Spinal cord (tissue), 10 donors: ENCODE results near the gene TRPV2. TPM values are rescaled to one million over a fixed set of nuclear protein-coding genes. Genes with fewer than 3 reads are reported as not detected.
A peak's percentile ranks its signal among the peaks of the same experiment; 100 is the strongest.

Experiments used
- DNase-seq, 6 donors: peaks; one replicate each; pipeline versions ENCODE4 v3.0.0 to v3.0.0-alpha.2; 2013 to 2015; ENCODE audit warnings: low spot score in 6 of 6, low read depth in 4 of 6
- H3K27ac ChIP-seq: one replicate; pipeline ENCODE4 v1.5.1; 2013; ENCODE audit warnings: low read depth, low read length, control low read depth
- H3K27me3 ChIP-seq: one replicate; pipeline ENCODE4 v1.6.1; 2013; ENCODE audit warnings: low read length; ENCODE audit not compliant: control insufficient read depth, insufficient read depth
- H3K36me3 ChIP-seq: one replicate; pipeline ENCODE4 v1.6.1; 2013; ENCODE audit warnings: low read length; ENCODE audit not compliant: control insufficient read depth, insufficient read depth
- H3K4me1 ChIP-seq: one replicate; pipeline ENCODE4 v1.6.1; 2013; ENCODE audit warnings: low read length; ENCODE audit not compliant: control insufficient read depth, insufficient read depth
- H3K4me3 ChIP-seq: one replicate; pipeline ENCODE4 v1.5.1; 2013; ENCODE audit warnings: low read depth, low read length, control low read depth
- H3K9me3 ChIP-seq: one replicate; pipeline ENCODE4 v1.6.1; 2013; ENCODE audit warnings: low read length; ENCODE audit not compliant: control insufficient read depth, insufficient read depth
- WGBS: methylation state at CpG from one replicate; pipeline ENCODE4 v1.1.5; 2013; ENCODE audit warnings: missing lambda C conversion rate; ENCODE audit not compliant: insufficient coverage; 5-methylcytosine and 5-hydroxymethylcytosine counted together
- polyA plus RNA-seq, 2 donors: library from polyadenylated mRNA; unstranded; fragments of 120-200 nt; gene quantifications; one replicate each; pipeline ENCODE4 v1.2.1, GENCODE V29; 2013; ENCODE audit not compliant: insufficient read length in 2 of 2
- total RNA-seq, 2 donors: library from RNA; depleted of rRNA in 1 of 2; stranded (reverse); fragments of 120-200 nt in 1 of 2; fragments of >200 nt in 1 of 2; gene quantifications; one replicate each; pipeline versions ENCODE4 v1.2.3 to v1.2.4, GENCODE V29; 2013 to 2014
- donor health status: healthy.

TRPV2 gene
- total and polyA plus RNA-seq, 4 donors, result 4.5 to 19.3 (median 16.9) TPM

GRCh38 chr17:16423226-16423872, 8.0 kb downstream of the TRPV2 start:
- H3K4me3 ChIP-seq, result no peak overlapping the region
- no peak for DNase-seq
- no peak overlapping the region for H3K27ac ChIP-seq
- peaks cover 12% of the 10 kb centered on the region for H3K4me1 ChIP-seq
- H3K9me3 ChIP-seq, result no peaks in the 10 kb centered on the region
- H3K36me3 ChIP-seq, result no peaks in the 10 kb centered on the region
- no peaks in the 10 kb centered on the region for H3K27me3 ChIP-seq
- WGBS, result 93% methylated on average over 7 of the region's 10 CpGs

GRCh38 chr17:16425202-16425601, 9.8 kb downstream of the TRPV2 start:
- no peaks in the 10 kb centered on the region for H3K27me3 ChIP-seq
- no peak overlapping the region for H3K4me3 ChIP-seq
- H3K4me1 ChIP-seq, result peaks cover 13% of the 10 kb centered on the region
- no peak overlapping the region for H3K27ac ChIP-seq
- H3K9me3 ChIP-seq, result no peaks in the 10 kb centered on the region
- DNase-seq, result no peak
- no peaks in the 10 kb centered on the region for H3K36me3 ChIP-seq
- 86% methylated on average over 6 of the region's 6 CpGs for WGBS

GRCh38 chr17:16425698-16426659, 10.6 kb downstream of the TRPV2 start:
- WGBS, result 78% methylated on average over 20 of the region's 20 CpGs
- Histone ChIP-seq H3K4me3 (no peak overlapping the region), H3K36me3 (no peaks in the 10 kb centered on the region), H3K27me3 (no peaks in the 10 kb centered on the region), H3K4me1 (peaks cover 13% of the 10 kb centered on the region), H3K9me3 (no peaks in the 10 kb centered on the region), H3K27ac (no peak overlapping the region)
- no peak for DNase-seq

GRCh38 chr17:16427020-16427419, 11.6 kb downstream of the TRPV2 start:
- Histone ChIP-seq H3K27ac (no peak overlapping the region), H3K36me3 (peaks cover 3% of the 10 kb centered on the region), H3K27me3 (no peaks in the 10 kb centered on the region), H3K4me1 (peaks cover 13% of the 10 kb centered on the region), H3K9me3 (no peaks in the 10 kb centered on the region), H3K4me3 (no peak overlapping the region)
- 95% methylated on average over 2 of the region's 3 CpGs for WGBS
- DNase-seq, result no peak

- H3K4me1 ChIP-seq, result peaks cover 13% of the 10 kb centered on the region
- no peaks in the 10 kb centered on the region for H3K27me3 ChIP-seq
- H3K9me3 ChIP-seq, result no peaks in the 10 kb centered on the region
- DNase-seq, result peak in 2 of 6 donors; percentile 38 to 41
- peaks cover 5% of the 10 kb centered on the region for H3K36me3 ChIP-seq
- WGBS, result 74% methylated on average over 8 of the region's 15 CpGs
- H3K27ac ChIP-seq, result no peak overlapping the region
- no peak overlapping the region for H3K4me3 ChIP-seq
Measured at GRCh38 chr17:16428098-16428882, 12.9 kb downstream of the TRPV2 start.

GRCh38 chr17:16429083-16429482, 13.7 kb downstream of the TRPV2 start:
- Histone ChIP-seq H3K27me3 (no peaks in the 10 kb centered on the region), H3K4me3 (no peak overlapping the region), H3K27ac (no peak overlapping the region), H3K4me1 (peaks cover 13% of the 10 kb centered on the region), H3K36me3 (peaks cover 5% of the 10 kb centered on the region), H3K9me3 (no peaks in the 10 kb centered on the region)
- 94% methylated on average over 9 of the region's 9 CpGs for WGBS
- DNase-seq, result no peak

GRCh38 chr17:16430650-16431049, 15.3 kb downstream of the TRPV2 start:
- no peak overlapping the region for H3K4me3 ChIP-seq
- H3K27ac ChIP-seq, result no peak overlapping the region
- H3K9me3 ChIP-seq, result no peaks in the 10 kb centered on the region
- 82% methylated on average over 3 of the region's 6 CpGs for WGBS
- no peaks in the 10 kb centered on the region for H3K27me3 ChIP-seq
- H3K36me3 ChIP-seq, result peaks cover 5% of the 10 kb centered on the region
- H3K4me1 ChIP-seq, result peaks cover 13% of the 10 kb centered on the region
- DNase-seq, result no peak

- peaks cover 5% of the 10 kb centered on the region for H3K4me1 ChIP-seq
- H3K36me3 ChIP-seq, result peaks cover 5% of the 10 kb centered on the region
- H3K27ac ChIP-seq, result no peak overlapping the region
- WGBS, result 84% methylated on average over 15 of the region's 15 CpGs
- no peaks in the 10 kb centered on the region for H3K27me3 ChIP-seq
- no peak overlapping the region for H3K4me3 ChIP-seq
- no peak for DNase-seq
- H3K9me3 ChIP-seq, result no peaks in the 10 kb centered on the region
Measured at GRCh38 chr17:16432017-16432416, 16.6 kb downstream of the TRPV2 start.

- Histone ChIP-seq H3K4me3 (no peak overlapping the region), H3K4me1 (peaks cover 8% of the 10 kb centered on the region), H3K27ac (no peak overlapping the region), H3K27me3 (no peaks in the 10 kb centered on the region), H3K36me3 (peaks cover 5% of the 10 kb centered on the region), H3K9me3 (no peaks in the 10 kb centered on the region)
- DNase-seq, result no peak
- 79% methylated on average over 5 of the region's 5 CpGs for WGBS
Measured at GRCh38 chr17:16433514-16433913, 18.1 kb downstream of the TRPV2 start.
